ENCODE measurements around the gene VDR.

The VDR gene

GRCh38 chr12:47904713-47905709 is at the start of gene VDR:
TSS of gene VDR (minus strand) at chr12:47904994. CDS start at chr12:47879113, 25,881 bp downstream.
- Mint-ChIP-seq H3K27ac (peak within 1 kb of the TSS; percentile 92), H3K36me3 (ENCODE audit: low read depth) (peaks cover 26% of the 10 kb centered on the region), H3K27me3 (peaks cover 31% of the 10 kb centered on the region), H3K9me3 (no peaks in the 10 kb centered on the region), H3K4me3 (peak within 1 kb of the TSS; percentile 92), H3K4me1 (ENCODE audit: low read depth) (peaks cover 48% of the 10 kb centered on the region)

DNA sequence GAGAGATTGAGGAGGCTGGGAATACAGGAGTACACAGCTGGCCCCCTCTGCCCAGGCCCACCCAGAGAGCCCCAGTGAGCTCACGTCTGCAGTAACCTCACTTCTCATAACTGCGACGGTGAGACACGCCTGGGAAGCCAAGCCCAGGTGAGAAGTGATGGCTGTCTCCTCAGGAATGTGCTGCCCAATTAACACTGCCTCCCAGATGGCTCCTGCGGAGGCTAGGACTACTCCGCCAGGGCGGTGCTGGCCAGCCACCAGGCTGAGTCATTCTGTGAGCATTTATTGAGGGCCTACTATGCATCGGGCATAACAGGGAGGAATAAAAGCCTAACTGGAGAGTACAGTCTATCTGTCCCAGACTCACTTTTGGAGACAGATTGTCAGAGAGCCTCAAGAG is 49.3 kb upstream of the VDR start:
- Mint-ChIP-seq H3K4me3 (no peak overlapping the region), H3K9me3 (no peaks in the 10 kb centered on the region), H3K4me1 (ENCODE audit: low read depth) (no peaks in the 10 kb centered on the region), H3K36me3 (ENCODE audit: low read depth) (no peaks in the 10 kb centered on the region), H3K27me3 (peaks cover 13% of the 10 kb centered on the region), H3K27ac (no peak overlapping the region)

DNA sequence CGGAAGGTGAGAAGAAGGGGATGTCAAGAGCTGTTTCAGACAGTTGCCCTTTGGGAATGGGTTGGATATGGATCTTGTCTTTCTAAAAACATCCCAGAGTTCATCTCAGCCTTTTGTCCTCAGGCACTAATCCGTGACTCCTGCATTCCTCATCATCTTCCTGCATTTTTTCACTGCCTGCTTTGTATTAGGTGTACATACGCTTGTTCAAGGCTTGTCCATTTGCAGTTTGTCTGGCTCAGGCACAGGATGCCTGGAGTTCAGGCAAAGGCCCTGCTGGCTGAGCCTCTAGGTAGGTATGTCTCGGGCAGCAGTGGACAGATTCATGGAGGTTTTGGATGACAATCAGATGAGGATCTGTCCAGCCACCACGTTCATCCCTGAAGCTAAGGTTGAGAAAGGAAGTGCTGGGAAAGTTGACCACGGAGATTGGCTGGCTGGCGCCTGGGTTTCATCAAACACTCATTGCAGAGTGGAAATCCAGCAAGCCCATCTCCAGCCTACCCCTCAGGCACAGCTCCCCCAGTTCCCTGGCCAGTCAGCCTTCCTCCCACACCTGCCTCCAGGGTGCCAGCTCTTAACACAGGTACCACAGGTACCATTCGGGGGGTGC is 46.2 kb upstream of the VDR start:
- Mint-ChIP-seq H3K9me3 (no peaks in the 10 kb centered on the region), H3K27me3 (peaks cover 11% of the 10 kb centered on the region), H3K27ac (no peak overlapping the region), H3K4me3 (no peak overlapping the region), H3K36me3 (ENCODE audit: low read depth) (no peaks in the 10 kb centered on the region), H3K4me1 (ENCODE audit: low read depth) (peaks cover 3% of the 10 kb centered on the region)

GRCh38 chr12:47949441-47950341 is 44.9 kb upstream of the VDR start:
- H3K27ac Mint-ChIP-seq, result no peak overlapping the region
- no peak overlapping the region for H3K4me3 Mint-ChIP-seq

GRCh38 chr12:47947341-47947740 is 42.5 kb upstream of the VDR start:
- H3K27me3 Mint-ChIP-seq, result peaks cover 17% of the 10 kb centered on the region
- H3K4me3 Mint-ChIP-seq, result no peak overlapping the region
- H3K9me3 Mint-ChIP-seq, result no peaks in the 10 kb centered on the region
- no peaks in the 10 kb centered on the region for H3K36me3 Mint-ChIP-seq (ENCODE audit: low read depth)
- peaks cover 3% of the 10 kb centered on the region for H3K4me1 Mint-ChIP-seq (ENCODE audit: low read depth)
- H3K27ac Mint-ChIP-seq, result no peak overlapping the region

More at GRCh38 chr12:47949441-47950341, 44.9 kb upstream of the VDR start:
- Mint-ChIP-seq H3K4me1 (ENCODE audit: low read depth) (peaks cover 3% of the 10 kb centered on the region), H3K9me3 (no peaks in the 10 kb centered on the region), H3K36me3 (ENCODE audit: low read depth) (no peaks in the 10 kb centered on the region), H3K27me3 (peaks cover 11% of the 10 kb centered on the region)

DNA sequence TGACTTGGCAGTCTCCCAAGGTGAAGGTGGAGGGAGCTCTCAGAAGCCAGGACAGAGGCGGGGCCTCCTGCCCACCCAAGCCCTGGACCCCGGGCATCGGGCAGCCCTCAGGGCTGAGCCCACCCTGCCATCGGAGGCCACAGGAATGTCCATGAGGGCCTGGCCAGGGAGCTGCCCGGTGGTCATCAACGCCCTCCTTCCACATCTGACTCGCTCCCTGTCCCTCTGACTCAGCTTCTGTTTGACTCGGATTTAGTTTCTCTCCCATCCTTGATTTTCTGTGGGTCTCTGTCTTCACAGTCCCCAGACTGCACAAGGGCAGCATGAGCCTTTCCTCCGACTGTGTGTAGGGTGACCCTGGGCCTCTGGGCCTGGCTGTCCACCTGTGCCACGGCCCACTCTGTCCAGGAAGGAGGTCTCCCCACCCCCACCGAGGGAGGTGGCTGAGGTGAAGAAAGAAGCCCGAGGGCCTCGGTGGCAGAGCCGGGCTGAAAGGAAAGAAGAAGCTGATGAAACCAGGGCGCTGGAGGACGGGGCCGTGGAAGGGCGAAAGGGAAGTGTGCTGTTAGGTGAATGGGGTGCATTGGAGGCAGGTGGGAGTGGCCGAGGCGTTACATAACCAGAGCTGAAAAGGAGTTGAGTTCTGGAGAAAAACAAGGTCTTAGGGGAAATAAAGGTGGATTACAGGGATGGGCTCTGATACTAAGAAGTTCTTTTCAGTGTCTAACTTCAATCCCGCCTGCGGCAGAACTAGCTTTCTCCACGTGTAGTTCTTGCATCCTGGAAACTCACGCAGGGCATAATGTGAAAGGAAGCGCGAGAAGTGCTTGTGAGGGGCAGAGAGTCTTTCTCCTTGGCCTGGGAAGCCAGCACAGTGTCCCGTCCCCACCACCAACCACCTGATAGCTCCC is 41.9 kb upstream of the VDR start:
- Mint-ChIP-seq H3K9me3 (no peaks in the 10 kb centered on the region), H3K4me3 (no peak overlapping the region), H3K36me3 (ENCODE audit: low read depth) (no peaks in the 10 kb centered on the region), H3K27ac (peak overlapping the region; percentile 29), H3K4me1 (ENCODE audit: low read depth) (peaks cover 3% of the 10 kb centered on the region), H3K27me3 (peaks cover 14% of the 10 kb centered on the region)

DNA sequence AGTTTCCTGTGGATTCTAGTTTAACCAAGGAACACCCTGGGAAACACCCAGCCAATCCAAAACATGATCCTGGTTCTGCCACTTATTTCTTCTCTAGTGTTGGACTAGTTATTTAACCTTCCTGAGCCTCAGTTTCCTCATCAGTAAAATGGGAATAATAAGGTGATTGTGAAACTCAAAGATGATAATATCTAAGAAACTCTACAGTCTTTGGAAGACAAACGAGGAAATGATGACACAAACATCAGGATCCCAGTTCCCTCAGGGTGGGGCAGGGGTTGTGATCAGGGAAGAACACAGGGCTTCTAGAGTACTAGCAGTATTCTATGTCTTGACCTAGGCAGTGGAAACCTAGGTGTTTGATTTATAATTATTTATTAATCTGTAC is 40.5 kb upstream of the VDR start:
- Mint-ChIP-seq H3K27me3 (peaks cover 21% of the 10 kb centered on the region), H3K9me3 (no peaks in the 10 kb centered on the region), H3K4me1 (ENCODE audit: low read depth) (peaks cover 3% of the 10 kb centered on the region), H3K27ac (no peak overlapping the region), H3K36me3 (ENCODE audit: low read depth) (no peaks in the 10 kb centered on the region), H3K4me3 (no peak overlapping the region)

GRCh38 chr12:47944685-47945340 is 40.0 kb upstream of the VDR start:
- H3K4me3 Mint-ChIP-seq, result no peak overlapping the region
- H3K9me3 Mint-ChIP-seq, result no peaks in the 10 kb centered on the region
- no peaks in the 10 kb centered on the region for H3K36me3 Mint-ChIP-seq (ENCODE audit: low read depth)
- no peak overlapping the region for H3K27ac Mint-ChIP-seq
- peaks cover 3% of the 10 kb centered on the region for H3K4me1 Mint-ChIP-seq (ENCODE audit: low read depth)
- peaks cover 24% of the 10 kb centered on the region for H3K27me3 Mint-ChIP-seq

DNA sequence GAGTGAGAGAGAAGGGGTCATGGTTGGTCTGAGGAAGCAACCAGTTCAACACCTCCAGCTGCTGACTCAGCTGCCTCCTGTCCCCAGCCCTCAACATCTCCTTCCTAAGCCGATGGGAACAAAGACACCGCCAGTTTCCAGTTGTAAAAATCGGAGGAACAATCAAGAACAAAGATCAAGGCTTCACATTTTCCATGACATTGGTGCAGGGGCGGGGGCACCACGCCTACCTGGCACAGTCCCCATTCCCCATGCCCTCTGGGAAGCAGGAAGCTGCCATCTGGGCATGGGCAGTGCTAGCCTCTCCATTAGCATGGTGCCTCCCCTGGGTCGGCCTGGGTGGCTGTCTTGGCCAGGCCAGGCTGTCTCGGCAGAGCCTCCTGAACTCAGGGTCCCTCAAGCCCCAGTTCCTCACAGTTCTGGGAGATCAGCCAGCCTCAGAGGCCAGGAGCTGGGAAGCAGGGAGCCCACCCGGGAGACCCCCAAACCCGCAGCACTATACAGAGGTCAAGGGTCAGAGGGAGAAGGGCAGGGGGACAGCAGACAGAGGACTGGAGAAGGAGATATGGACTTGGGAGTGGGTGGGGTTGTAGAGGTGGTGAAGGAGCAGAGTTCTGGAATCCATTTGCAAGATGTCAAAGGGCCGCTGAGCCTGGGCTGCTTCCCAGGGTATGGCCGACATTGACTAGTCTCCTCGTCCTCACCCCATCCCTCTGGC is 39.0 kb upstream of the VDR start:
- Mint-ChIP-seq H3K9me3 (no peaks in the 10 kb centered on the region), H3K27me3 (peaks cover 26% of the 10 kb centered on the region), H3K4me1 (ENCODE audit: low read depth) (peaks cover 3% of the 10 kb centered on the region), H3K4me3 (no peak overlapping the region), H3K36me3 (ENCODE audit: low read depth) (no peaks in the 10 kb centered on the region), H3K27ac (no peak overlapping the region)

GRCh38 chr12:47942614-47943225 is 37.9 kb upstream of the VDR start:
- Mint-ChIP-seq H3K36me3 (ENCODE audit: low read depth) (no peaks in the 10 kb centered on the region), H3K27me3 (peaks cover 26% of the 10 kb centered on the region), H3K4me1 (ENCODE audit: low read depth) (peaks cover 3% of the 10 kb centered on the region), H3K9me3 (no peaks in the 10 kb centered on the region), H3K27ac (no peak overlapping the region), H3K4me3 (no peak overlapping the region)

DNA sequence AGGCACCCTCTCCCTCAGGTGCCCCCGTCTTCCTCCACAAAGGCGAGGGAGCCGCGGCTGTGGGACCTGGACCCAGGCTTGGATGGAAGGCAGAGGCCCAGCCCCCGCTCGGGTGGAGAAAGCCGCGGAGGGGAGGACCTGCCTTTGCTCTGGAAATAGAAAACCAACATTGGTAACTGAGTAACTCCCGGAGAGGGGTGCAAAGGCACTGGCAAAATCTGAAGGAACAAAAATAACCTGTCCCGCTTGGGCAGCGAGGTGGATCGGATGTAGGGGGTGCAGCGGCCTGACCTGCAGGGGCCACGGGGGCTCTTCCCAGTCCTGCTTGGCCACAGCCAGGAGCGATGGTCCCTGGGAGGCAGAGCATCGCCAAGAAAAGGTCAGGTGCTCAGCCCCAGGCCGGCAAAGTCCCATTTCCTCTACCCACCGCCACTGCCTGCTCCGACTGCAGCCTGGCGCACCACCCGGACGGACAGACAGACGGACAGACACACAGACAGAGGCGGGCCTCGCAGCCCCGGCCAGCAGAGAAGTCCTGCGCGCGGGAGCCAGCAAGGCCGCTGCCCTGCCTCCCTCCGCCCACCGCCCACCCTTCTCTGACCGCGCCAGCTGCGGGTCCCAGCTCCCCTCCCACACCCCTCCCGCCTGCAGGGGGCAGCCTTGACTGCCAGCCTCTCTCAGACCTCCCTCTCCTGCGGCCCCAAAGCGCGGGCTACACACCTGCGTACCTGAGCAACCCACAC is 37.2 kb upstream of the VDR start:
- H3K4me1 Mint-ChIP-seq (ENCODE audit: low read depth), result peaks cover 3% of the 10 kb centered on the region
- no peaks in the 10 kb centered on the region for H3K36me3 Mint-ChIP-seq (ENCODE audit: low read depth)
- H3K27ac Mint-ChIP-seq, result no peak overlapping the region
- H3K27me3 Mint-ChIP-seq, result peaks cover 26% of the 10 kb centered on the region
- no peak overlapping the region for H3K4me3 Mint-ChIP-seq
- no peaks in the 10 kb centered on the region for H3K9me3 Mint-ChIP-seq

- Mint-ChIP-seq H3K4me3 (no peak overlapping the region), H3K27me3 (peaks cover 20% of the 10 kb centered on the region), H3K9me3 (no peaks in the 10 kb centered on the region), H3K36me3 (ENCODE audit: low read depth) (no peaks in the 10 kb centered on the region), H3K27ac (no peak overlapping the region), H3K4me1 (ENCODE audit: low read depth) (no peaks in the 10 kb centered on the region)
Observed at GRCh38 chr12:47941475-47941780, 36.6 kb upstream of the VDR start.

Measured in stimulated activated naive CD8-positive, alpha-beta T cell treated with anti-CD3 and anti-CD28 coated beads, Interleukin-15, Interleukin-2, amounts not matched to agents 100 ng/mL and 50 ng/mL, for 24 hours (primary cell).